RPMI7951 (cell line): ENCODE measurements around the gene CCDC158. TPM values are rescaled to one million over a fixed set of nuclear protein-coding genes. Genes with fewer than 3 reads are reported as not detected.
A peak's percentile ranks its signal among the peaks of the same experiment; 100 is the strongest.
"Not testable (repeated sequence)": the region's sequence is repeated elsewhere in the genome, so short reads cannot be mapped to it uniquely, and the experiment has no call there.

Experiments used
- DNase-seq: peaks from one replicate; pipeline ENCODE4 v3.0.0-alpha.2; 2012; ENCODE audit warnings: low read depth
- total RNA-seq: library from RNA; depleted of rRNA; stranded (reverse); fragments of >200 nt; shearing (Covaris generic); gene quantifications from 2 replicates; pipeline ENCODE4 v1.2.3, GENCODE V29; 2014

Gene CCDC158
- total RNA-seq, 1 experiment from 2014 or later: not detected

GRCh38 chr4:76430519-76431388, 9.8 kb upstream of the CCDC158 start:
- DNase-seq: peak; percentile 57

- no peak for DNase-seq
Observed at GRCh38 chr4:76429636-76430035, 8.7 kb upstream of the CCDC158 start.

- no peak for DNase-seq
Observed at GRCh38 chr4:76426272-76426671, 5.3 kb upstream of the CCDC158 start.

- not testable (repeated sequence) for DNase-seq
Observed at GRCh38 chr4:76423159-76423558, 2.2 kb upstream of the CCDC158 start.

DNA sequence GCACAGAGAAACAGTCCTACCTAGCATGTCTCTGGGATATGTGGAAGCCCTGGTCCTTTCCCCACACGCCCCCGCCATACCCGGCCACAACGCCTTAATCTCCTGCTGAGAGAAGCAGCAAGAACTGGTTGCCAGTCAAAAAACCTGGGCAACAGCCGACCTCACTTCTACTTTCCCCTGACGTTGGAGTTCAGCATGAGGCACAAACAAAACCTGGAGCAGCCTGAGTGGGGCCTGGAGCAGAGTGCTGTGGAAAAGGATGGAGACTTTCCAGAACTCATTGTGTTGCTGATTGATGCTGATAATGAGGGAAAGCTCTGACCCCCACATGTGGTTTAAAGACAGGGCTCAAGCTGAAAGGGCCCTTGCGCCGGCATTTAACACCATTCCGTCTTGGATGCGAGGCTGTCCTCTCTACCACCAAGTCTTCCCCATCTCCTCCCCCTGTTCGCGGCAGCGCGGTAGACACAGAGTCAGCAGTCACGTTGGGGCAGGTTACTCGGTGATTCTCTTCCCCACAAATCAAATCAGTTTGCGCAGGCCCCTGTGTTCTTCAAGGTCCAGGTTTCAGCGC, 666 bp downstream of the CCDC158 start:
- DNase-seq: no peak

GRCh38 chr4:76410636-76411035, 10.3 kb downstream of the CCDC158 start:
- no peak for DNase-seq

DNA sequence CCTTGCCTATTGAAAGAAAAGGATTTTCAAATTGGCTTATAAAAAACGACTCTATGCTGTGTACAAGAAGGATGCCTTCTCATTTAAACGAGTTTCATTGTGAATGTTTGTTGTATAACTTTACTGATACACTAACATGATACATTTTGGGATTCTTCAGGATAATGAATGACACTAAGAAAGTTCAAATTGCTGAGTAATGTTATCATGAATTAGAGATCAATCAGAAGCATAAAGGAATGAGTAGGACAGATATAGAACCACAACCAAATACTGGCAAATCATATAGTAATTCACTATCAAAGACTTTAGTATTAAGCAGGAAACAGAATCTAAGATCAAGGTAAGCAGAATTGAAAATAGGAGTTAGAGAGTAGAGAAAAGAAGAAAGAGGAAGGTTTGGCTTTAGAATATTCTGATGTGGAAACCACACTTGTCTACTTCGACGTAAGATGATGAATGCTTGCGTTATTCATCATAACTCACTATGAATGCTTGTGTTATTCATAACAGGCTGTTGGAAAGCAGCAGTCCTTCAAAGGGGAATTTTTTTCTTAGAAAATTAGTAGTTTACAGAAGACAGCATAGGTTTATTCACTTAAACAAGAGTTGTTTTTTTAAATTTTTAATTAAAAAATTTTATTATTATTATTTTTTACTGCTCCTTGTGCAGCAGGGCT, 13.4 kb downstream of the CCDC158 start:
- no peak for DNase-seq

GRCh38 chr4:76406081-76406480, 14.9 kb downstream of the CCDC158 start:
- DNase-seq: no peak

DNA sequence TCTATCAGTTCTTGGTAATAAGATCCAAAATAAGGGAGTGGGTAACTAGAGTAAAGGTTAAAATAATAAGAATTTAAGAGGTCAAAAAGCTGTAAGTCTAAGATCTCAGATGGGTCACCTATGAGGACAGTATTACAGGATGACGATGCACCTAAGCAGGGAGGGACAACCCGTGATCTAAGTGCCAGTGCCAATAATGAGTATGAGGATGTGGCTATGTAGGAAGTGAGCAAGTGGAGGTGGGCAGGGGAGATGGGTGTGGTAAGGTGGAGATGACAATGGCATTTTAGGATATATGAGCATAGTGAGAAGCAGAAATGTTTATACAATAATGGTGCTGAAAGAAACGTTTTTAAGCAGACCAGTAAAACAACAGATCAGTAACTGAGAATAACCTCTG, 19.3 kb downstream of the CCDC158 start:
- no peak for DNase-seq

- no peak for DNase-seq
Observed at GRCh38 chr4:76388160-76388908, 32.6 kb downstream of the CCDC158 start.

DNA sequence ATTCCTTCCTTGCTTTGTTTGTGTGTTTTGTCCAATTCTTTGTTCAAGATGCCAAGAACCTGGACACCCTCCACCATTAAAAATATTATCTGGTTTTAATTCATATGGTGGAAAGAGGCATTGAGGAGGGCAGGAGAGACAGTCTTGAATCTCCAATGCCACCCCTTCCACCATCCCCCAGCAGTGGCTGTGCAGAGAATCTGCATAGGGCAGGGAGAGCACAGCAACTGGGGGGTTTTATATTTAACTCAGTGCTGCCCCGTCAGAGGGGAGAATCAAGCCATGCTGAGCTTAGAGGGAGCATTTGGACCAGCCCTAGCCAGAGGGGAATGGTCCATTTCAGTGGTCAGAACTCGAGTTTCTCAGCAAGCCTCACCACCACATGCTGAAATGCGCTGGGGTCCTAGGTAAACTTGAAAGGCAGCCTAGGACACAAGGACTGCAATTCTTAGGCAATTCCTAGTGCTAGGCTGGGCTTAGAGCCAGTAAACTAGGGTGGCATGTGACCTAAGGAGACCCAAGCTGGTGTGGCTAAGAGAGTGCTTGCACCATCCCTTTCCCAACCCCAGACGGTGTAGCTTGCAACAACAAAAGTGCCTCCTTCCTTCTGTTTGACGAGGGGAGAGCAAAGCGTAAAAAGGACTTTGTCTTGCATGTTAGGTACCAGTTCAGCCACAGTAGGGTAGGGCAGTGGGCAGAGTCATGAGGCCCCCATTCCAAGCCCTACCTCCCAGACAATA, 34.2 kb downstream of the CCDC158 start:
- DNase-seq: no peak

DNA sequence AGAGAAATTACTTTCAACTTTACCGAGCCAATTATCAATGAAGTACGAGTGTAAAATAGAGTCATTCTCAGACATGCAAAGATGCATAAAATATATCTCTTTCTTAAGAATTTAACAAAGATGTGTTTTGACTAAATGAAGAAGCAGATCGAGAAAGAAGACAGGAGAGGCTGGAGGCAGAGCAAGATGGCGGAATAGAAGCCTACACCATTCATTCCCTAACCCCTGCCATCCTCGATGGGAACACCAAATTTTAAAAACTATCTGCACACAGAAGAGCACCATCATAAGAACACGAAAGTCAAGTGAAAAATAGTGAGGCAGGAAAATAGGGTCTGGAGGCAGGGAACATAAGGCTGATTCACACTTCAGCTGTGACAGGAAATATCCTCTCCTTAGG, 35.0 kb downstream of the CCDC158 start:
- no peak for DNase-seq

DNA sequence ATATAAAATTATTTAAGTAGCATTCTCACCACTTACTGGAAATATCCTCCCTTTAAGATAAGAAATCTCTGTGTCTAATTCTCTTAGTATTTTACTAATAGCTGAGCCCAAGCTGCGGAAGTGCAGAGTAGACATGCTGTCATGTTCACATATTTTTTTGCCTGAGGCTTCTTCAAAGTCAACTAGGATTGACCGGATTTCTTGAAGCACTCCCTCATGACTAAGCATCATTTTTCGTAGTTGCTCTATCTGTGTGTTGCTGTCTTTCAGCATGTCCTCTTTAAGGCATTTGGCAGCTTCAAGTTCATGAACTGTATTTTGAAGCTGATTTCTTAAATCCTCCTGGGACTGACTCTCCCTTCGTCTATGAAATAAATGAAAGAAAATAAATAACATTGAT, 36.9 kb downstream of the CCDC158 start:
- peak; percentile 77 for DNase-seq

DNA sequence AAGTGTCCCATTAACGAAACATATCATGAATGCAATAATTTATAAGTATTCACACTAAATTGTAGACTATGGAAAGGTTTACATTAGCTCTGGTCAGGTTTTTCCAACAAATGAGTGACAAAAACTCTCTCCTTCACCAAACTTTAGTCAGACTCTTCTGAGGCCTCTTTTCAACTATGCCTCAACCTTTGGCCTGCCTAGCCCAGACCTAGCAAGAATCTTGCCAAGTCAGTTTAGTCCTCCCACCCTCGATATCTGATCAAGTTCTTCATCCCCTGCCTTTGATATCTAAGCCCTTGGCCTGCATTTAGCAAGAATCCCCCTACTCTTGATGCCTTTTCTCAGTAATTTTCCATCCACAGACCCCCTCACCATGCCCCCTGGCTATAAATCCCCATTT, 37.9 kb downstream of the CCDC158 start:
- DNase-seq: no peak

- DNase-seq: no peak
Observed at GRCh38 chr4:76381986-76382385, 39.0 kb downstream of the CCDC158 start.

DNA sequence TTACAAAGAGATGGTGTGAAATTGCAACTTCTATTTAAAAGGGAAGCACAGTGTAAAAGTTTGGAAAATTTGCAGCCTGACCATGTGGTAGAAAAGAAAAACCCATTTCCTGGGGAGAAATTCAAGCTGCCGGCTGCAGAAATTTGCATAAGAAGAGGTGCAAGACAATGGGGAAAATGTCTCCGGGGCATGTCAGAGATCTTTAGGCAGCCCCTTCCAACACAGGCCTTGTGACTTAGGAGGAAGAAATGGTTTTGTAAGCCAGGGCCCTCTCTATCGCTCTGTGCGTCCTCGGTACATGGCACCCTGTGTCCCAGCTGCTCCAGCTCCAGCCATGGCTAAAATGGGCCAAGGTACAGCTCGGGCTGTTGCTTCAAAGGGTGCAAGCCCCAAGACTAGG, 40.4 kb downstream of the CCDC158 start:
- no peak for DNase-seq

DNA sequence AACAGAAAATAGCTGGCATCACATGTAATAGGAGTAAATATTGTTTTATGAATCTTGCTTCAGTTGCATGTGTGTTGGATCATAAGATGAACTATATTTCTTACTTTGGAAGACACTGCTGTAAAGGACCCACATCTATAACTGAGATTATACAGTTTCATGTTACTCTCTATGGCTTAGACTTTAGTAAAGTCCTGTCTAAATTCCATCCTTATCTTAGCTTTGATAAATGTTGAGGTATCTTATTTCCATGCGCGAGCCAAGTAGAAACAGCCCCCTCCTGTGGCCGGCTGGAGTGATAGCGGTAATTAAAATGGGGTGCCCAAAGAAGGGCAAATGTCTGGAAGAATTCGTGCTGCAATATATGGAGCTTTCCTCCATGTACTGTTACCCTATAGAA, 43.0 kb downstream of the CCDC158 start:
- DNase-seq: peak; percentile 41

DNA sequence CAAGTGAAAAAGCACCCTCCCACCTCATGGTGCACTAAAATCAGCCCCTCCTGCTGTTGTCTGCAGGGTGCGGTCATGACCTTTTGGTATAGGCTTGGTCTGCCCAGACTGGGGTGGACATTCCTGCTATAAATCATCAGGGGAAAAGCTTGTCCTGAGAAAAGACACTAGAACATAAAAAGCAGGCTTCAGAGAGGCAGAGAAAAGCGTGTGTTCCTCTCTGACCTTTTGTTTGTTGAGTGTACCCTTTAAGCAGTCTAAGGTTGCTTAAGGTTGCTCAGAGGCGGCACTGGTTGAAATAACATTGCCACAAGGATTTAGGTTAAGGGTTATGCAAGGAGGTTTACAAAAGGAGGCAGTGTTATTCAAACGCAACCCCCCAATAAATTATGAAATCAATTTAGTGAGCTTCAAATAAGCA, 43.5 kb downstream of the CCDC158 start:
- no peak for DNase-seq

GRCh38 chr4:76376534-76376933, 44.4 kb downstream of the CCDC158 start:
- no peak for DNase-seq

- DNase-seq: no peak
Observed at GRCh38 chr4:76375703-76376102, 45.2 kb downstream of the CCDC158 start.

- peak; percentile 12 for DNase-seq
Observed at GRCh38 chr4:76374798-76375197, 46.1 kb downstream of the CCDC158 start.
